Measurements from ENCODE around the gene NKAIN2. TPM values are rescaled to one million over a fixed set of nuclear protein-coding genes. Genes with fewer than 3 reads are reported as not detected.

The NKAIN2 gene
- total RNA-seq, 1 experiment from 2014 or later, result not detected

GRCh38 chr6:124056407-124057334, 253.0 kb downstream of the NKAIN2 start:
- H3K9ac ChIP-seq (ENCODE audit: low read length), result no peak overlapping the region
- ATAC-seq (no peak), DNase-seq (ENCODE audit: low read depth, low spot score) (no peak)
- no peak overlapping the region for H2AFZ ChIP-seq (ENCODE audit: low read depth, low read length, poor library complexity, severe bottlenecking)
- no peak overlapping the region for H3K4me2 ChIP-seq (ENCODE audit: low read length)
- H3K9me2 ChIP-seq (ENCODE audit: insufficient read depth), result no peaks in the 10 kb centered on the region
- ChIA-PET POLR2A (no interaction called here), CTCF (no interaction called here), RAD21 (ENCODE audit: low non-redundant PET in 1 of 2, low total read pairs in 2 of 2, uncharacterized antibody in 2 of 2, unreplicated experiment in 2 of 2) (no interaction called here)
- H3K36me3 ChIP-seq (ENCODE audit: control insufficient read depth in 1 of 2, insufficient read depth in 2 of 2, low read length in 2 of 2), result no peaks in the 10 kb centered on the region
- H3K4me3 ChIP-seq (replicated peaks in 1 of 2; ENCODE audit: low read depth in 1 of 2, low read length in 2 of 2), result no peak overlapping the region
- H3K27ac ChIP-seq (ENCODE audit: low read depth, low read length), result no peak overlapping the region
- no peaks in the 10 kb centered on the region for H3K79me2 ChIP-seq (ENCODE audit: insufficient read depth, low read length)
- no peaks in the 10 kb centered on the region for H4K20me1 ChIP-seq (ENCODE audit: insufficient read depth)
- BruUV-seq (replicated peaks), result no TSS peak
- H3K9me3 ChIP-seq (ENCODE audit: control insufficient read depth in 1 of 2, insufficient read depth in 1 of 2, low read depth in 1 of 2, low read length in 2 of 2), result no peaks in the 10 kb centered on the region
- H3K4me1 ChIP-seq (ENCODE audit: control insufficient read depth in 1 of 2, insufficient read depth in 2 of 2, low read length in 2 of 2), result no peaks in the 10 kb centered on the region
- no peaks in the 10 kb centered on the region; the same call in 1 of the 2 replicates for H3K27me3 ChIP-seq (ENCODE audit: insufficient read depth, low read length)
- intact Hi-C loops (cut with micrococcal nuclease), result no loop called here
- TF ChIP-seq POLR2AphosphoS5 (IDR thresholded peaks at IDR 0.05; ENCODE audit: low read depth, low read length) (no peak), FOSL1 (IDR thresholded peaks at IDR 0.05; ENCODE audit: low read depth) (no peak), YY1 (IDR thresholded peaks at IDR 0.05; ENCODE audit: extremely low read depth, insufficient replicate concordance, low read depth, low read length) (no peak), TCF7L2 (IDR thresholded peaks at IDR 0.05; ENCODE audit: borderline replicate concordance, extremely low read depth, insufficient read depth, insufficient read length) (no peak), ZBTB33 (IDR thresholded peaks at IDR 0.05; ENCODE audit: extremely low read depth, insufficient replicate concordance, low read length) (no peak), MAX (IDR thresholded peaks at IDR 0.05) (no peak), EZH2phosphoT487 (IDR thresholded peaks at IDR 0.05; ENCODE audit: borderline replicate concordance) (no peak), ATF3 (IDR thresholded peaks at IDR 0.05) (no peak), EGR1 (IDR thresholded peaks at IDR 0.05; ENCODE audit: low read depth) (no peak), SIN3A (IDR thresholded peaks at IDR 0.05; ENCODE audit: low read depth) (no peak), SRF (IDR thresholded peaks at IDR 0.05; ENCODE audit: low read depth) (no peak)
